ENCODE measurements around the gene B3GALT5.

GRCh38 chr21:39675993-39676661 is 63.4 kb downstream of the B3GALT5 start:
- TF ChIP-seq CTCF (IDR thresholded peaks at IDR 0.05 in 8 of 11, conservative IDR thresholded peaks at IDR 0.05 in 3 of 11) = no peak
- TF ChIP-seq POLR2A (IDR thresholded peaks at IDR 0.05) = no peak

All from spleen (tissue), 7 donors.